ENCODE results near the gene IER5L. TPM values are rescaled to one million over a fixed set of nuclear protein-coding genes. Genes with fewer than 3 reads are reported as not detected.

The IER5L gene
- total RNA-seq, 1 experiment from 2014 or later = 4.6 TPM

DNA sequence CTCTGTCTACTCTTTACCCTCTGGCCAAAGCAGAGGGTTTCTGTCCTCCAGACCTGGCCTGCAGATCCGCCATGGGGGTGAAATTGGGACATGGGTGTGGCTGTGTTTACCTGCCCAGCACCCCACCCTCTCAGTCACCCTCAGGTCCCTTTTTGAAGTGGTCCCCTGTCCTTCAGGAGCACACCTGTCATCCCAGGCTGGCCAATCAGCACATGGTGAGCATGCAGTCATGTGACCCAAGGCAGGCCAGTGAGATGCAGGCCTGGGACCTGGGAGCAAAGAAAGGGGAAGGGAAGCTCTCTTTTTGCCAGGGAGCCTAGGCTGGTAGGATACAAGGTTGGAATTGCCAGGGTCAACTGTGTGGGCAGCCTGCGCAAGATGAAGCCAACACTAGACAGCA, 28.3 kb upstream of the IER5L start (continued):
- TF ChIP-seq ZNF317 (CRISPR knock-in tag; IDR thresholded peaks at IDR 0.05; ENCODE audit: borderline replicate concordance, low read depth) (no peak), ZNF671 (CRISPR knock-in tag; IDR thresholded peaks at IDR 0.05) (no peak), SOX15 (CRISPR knock-in tag; IDR thresholded peaks at IDR 0.05) (no peak), MYBL2 (CRISPR knock-in tag; IDR thresholded peaks at IDR 0.05) (no peak), TP53 (CRISPR knock-in tag; IDR thresholded peaks at IDR 0.05) (no peak)
- TF ChIP-seq, protein P1, sequence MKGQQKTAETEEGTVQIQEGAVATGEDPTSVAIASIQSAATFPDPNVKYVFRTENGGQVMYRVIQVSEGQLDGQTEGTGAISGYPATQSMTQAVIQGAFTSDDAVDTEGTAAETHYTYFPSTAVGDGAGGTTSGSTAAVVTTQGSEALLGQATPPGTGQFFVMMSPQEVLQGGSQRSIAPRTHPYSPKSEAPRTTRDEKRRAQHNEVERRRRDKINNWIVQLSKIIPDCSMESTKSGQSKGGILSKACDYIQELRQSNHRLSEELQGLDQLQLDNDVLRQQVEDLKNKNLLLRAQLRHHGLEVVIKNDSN (CRISPR knock-in tag; IDR thresholded peaks at IDR 0.05) = peak; percentile 73
- TF ChIP-seq, protein P2, sequence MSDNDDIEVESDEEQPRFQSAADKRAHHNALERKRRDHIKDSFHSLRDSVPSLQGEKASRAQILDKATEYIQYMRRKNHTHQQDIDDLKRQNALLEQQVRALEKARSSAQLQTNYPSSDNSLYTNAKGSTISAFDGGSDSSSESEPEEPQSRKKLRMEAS (CRISPR knock-in tag; IDR thresholded peaks at IDR 0.05) = no peak

DNA sequence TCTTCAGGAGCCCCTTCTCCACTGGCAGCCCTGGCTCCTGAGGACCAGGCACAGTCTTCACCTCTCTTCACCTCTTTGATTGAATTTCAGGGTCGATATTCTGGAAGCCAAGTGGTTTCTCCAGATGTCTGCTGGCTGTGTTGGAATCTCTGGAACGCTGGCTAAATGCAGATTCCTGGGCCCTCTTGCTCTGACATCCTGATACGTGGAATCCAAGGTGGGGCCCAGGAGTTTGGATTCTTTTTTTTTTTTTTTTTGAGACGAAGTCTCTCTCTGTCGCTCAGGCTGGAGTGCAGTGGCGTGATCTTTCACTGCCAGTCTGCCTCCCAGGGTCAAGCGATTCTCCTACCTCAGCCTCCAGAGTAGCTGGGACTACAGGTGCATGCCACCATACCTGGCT, 26.8 kb upstream of the IER5L start:
- Mint-ChIP-seq H3K4me3 (no peak overlapping the region), H3K36me3 (no peaks in the 10 kb centered on the region), H3K27ac (no peak overlapping the region), H3K4me1 (peaks cover 26% of the 10 kb centered on the region), H3K27me3 (ENCODE audit: low read depth) (peaks cover 3% of the 10 kb centered on the region; the same call in 1 of the 2 replicates), H3K9me3 (no peaks in the 10 kb centered on the region)
- TF ChIP-seq RORB (CRISPR knock-in tag; IDR thresholded peaks at IDR 0.05) (no peak), SP1 (CRISPR knock-in tag; conservative IDR thresholded peaks at IDR 0.05) (no peak), EMX1 (CRISPR knock-in tag; IDR thresholded peaks at IDR 0.05) (no peak), CBFB (CRISPR knock-in tag; IDR thresholded peaks at IDR 0.05; ENCODE audit: low read depth) (no peak), SMAD3 (CRISPR knock-in tag; IDR thresholded peaks at IDR 0.05; ENCODE audit: borderline replicate concordance) (no peak), ZBTB21 (CRISPR knock-in tag; IDR thresholded peaks at IDR 0.05; ENCODE audit: borderline replicate concordance) (no peak)
- TF ChIP-seq, protein P3, sequence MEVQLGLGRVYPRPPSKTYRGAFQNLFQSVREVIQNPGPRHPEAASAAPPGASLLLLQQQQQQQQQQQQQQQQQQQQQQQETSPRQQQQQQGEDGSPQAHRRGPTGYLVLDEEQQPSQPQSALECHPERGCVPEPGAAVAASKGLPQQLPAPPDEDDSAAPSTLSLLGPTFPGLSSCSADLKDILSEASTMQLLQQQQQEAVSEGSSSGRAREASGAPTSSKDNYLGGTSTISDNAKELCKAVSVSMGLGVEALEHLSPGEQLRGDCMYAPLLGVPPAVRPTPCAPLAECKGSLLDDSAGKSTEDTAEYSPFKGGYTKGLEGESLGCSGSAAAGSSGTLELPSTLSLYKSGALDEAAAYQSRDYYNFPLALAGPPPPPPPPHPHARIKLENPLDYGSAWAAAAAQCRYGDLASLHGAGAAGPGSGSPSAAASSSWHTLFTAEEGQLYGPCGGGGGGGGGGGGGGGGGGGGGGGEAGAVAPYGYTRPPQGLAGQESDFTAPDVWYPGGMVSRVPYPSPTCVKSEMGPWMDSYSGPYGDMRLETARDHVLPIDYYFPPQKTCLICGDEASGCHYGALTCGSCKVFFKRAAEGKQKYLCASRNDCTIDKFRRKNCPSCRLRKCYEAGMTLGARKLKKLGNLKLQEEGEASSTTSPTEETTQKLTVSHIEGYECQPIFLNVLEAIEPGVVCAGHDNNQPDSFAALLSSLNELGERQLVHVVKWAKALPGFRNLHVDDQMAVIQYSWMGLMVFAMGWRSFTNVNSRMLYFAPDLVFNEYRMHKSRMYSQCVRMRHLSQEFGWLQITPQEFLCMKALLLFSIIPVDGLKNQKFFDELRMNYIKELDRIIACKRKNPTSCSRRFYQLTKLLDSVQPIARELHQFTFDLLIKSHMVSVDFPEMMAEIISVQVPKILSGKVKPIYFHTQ (CRISPR knock-in tag; IDR thresholded peaks at IDR 0.05) = no peak
- TF ChIP-seq, protein P4, sequence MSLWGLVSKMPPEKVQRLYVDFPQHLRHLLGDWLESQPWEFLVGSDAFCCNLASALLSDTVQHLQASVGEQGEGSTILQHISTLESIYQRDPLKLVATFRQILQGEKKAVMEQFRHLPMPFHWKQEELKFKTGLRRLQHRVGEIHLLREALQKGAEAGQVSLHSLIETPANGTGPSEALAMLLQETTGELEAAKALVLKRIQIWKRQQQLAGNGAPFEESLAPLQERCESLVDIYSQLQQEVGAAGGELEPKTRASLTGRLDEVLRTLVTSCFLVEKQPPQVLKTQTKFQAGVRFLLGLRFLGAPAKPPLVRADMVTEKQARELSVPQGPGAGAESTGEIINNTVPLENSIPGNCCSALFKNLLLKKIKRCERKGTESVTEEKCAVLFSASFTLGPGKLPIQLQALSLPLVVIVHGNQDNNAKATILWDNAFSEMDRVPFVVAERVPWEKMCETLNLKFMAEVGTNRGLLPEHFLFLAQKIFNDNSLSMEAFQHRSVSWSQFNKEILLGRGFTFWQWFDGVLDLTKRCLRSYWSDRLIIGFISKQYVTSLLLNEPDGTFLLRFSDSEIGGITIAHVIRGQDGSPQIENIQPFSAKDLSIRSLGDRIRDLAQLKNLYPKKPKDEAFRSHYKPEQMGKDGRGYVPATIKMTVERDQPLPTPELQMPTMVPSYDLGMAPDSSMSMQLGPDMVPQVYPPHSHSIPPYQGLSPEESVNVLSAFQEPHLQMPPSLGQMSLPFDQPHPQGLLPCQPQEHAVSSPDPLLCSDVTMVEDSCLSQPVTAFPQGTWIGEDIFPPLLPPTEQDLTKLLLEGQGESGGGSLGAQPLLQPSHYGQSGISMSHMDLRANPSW (CRISPR knock-in tag; conservative IDR thresholded peaks at IDR 0.05; ENCODE audit: low read depth) = no peak
- ATAC-seq = no peak
- CTCF ChIA-PET = interaction anchor here (0.8 kb wide), 1 partner anchor 73 kb away, joined by 3 read pairs; no protein-coding TSS in a partner anchor
- POLR2A ChIA-PET = no interaction called here
- DNase-seq (ENCODE audit: low spot score) = no peak

DNA sequence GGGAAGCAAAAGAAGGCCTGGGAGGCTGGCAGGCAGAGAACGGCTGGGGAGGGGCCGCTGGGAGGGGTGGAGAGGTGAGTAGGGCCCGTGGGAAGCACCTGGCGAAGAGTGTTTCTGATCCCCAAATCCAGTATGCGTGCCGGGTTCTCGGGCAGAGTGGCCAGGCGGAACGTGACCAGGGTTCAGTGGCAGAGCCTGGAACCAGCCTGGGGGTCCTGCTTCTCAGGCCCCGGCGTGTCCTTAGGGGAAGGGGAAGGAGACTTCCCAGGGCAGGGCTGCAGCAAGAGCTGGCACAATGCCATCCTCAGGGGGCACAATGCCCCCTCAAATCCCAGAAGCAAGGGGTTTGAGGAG, 25.5 kb upstream of the IER5L start:
- no peak overlapping the region for H3K27ac Mint-ChIP-seq
- DNase-seq (ENCODE audit: low spot score) (no peak), ATAC-seq (no peak)
- TF ChIP-seq EMX1 (CRISPR knock-in tag; IDR thresholded peaks at IDR 0.05) = no peak
- TF ChIP-seq, protein P1 (CRISPR knock-in tag; IDR thresholded peaks at IDR 0.05) = 0 out of 2 replicates have a peak, but pooled peaks have one; percentile 13
- H3K4me1 Mint-ChIP-seq = peaks cover 23% of the 10 kb centered on the region
- H3K9me3 Mint-ChIP-seq = no peaks in the 10 kb centered on the region
- no peaks in the 10 kb centered on the region for H3K36me3 Mint-ChIP-seq
- CTCF ChIA-PET = no interaction called here
- H3K4me3 Mint-ChIP-seq = peak overlapping the region; percentile 72
- POLR2A ChIA-PET = no interaction called here
- peaks cover 5% of the 10 kb centered on the region; the same call in 1 of the 2 replicates for H3K27me3 Mint-ChIP-seq (ENCODE audit: low read depth)
